Effector memory CD4-positive, alpha-beta T cell (primary cell): Measurements from ENCODE around the gene SLC12A1.

ENCODE experiments used
- DNase-seq, 3 donors: peaks; one replicate each; pipeline ENCODE4 v3.0.0-alpha.2; 2020
- H3K27ac ChIP-seq: 2 replicates; pipeline ENCODE4 v1.7.0; 2013; ENCODE audit warnings: mild to moderate bottlenecking, low read length, moderate library complexity; ENCODE audit not compliant: insufficient read depth, poor library complexity, severe bottlenecking
- H3K27me3 ChIP-seq: replicated peaks from 2 replicates; pipeline ENCODE4 v1.7.0; 2013; ENCODE audit warnings: mild to moderate bottlenecking, low read length; ENCODE audit not compliant: insufficient read depth, control insufficient read depth, poor library complexity, severe bottlenecking
- H3K36me3 ChIP-seq: 2 replicates; pipeline ENCODE4 v1.7.0; 2013; ENCODE audit warnings: mild to moderate bottlenecking, low read length, moderate library complexity; ENCODE audit not compliant: control insufficient read depth, insufficient read depth
- H3K4me1 ChIP-seq: 2 replicates; pipeline ENCODE4 v1.7.0; 2013; ENCODE audit warnings: low read length, mild to moderate bottlenecking; ENCODE audit not compliant: control insufficient read depth, insufficient read depth, poor library complexity, severe bottlenecking
- H3K4me3 ChIP-seq: 2 replicates; pipeline ENCODE4 v1.7.0; 2013; ENCODE audit warnings: low read length, low read depth, mild to moderate bottlenecking; ENCODE audit not compliant: insufficient read depth, poor library complexity, severe bottlenecking
- H3K9me3 ChIP-seq: 2 replicates; pipeline ENCODE4 v1.7.0; 2013; ENCODE audit warnings: mild to moderate bottlenecking, low read length, moderate library complexity; ENCODE audit not compliant: control insufficient read depth
- total RNA-seq, 3 donors: gene quantifications; one replicate each; lab custom pipeline; 2026; lab: John Stamatoyannopoulos, UW

Gene SLC12A1
- 0 reads per million in 3 donors for total RNA-seq

- Histone ChIP-seq H3K27ac (no peak within 1 kb of the TSS), H3K36me3 (no peaks in the 10 kb centered on the region), H3K4me3 (no peak within 1 kb of the TSS), H3K9me3 (no peaks in the 10 kb centered on the region), H3K4me1 (no peaks in the 10 kb centered on the region), H3K27me3 (peaks cover 3% of the 10 kb centered on the region)
- DNase-seq: no peak
These were observed at the start of gene SLC12A1 for GRCh38 chr15:48205981-48206380. Gene SLC12A1, plus strand, starts transcription at chr15:48206302. Its CDS starts 1,418 bp downstream, at chr15:48207720.

GRCh38 chr15:48168616-48169015 lies 37.5 kb upstream of the SLC12A1 start:
- DNase-seq: no peak
- no peak overlapping the region for H3K4me3 ChIP-seq
- H3K4me1 ChIP-seq: no peaks in the 10 kb centered on the region
- no peaks in the 10 kb centered on the region for H3K27me3 ChIP-seq
- H3K27ac ChIP-seq: no peak overlapping the region
- H3K36me3 ChIP-seq: no peaks in the 10 kb centered on the region
- no peaks in the 10 kb centered on the region for H3K9me3 ChIP-seq

DNA sequence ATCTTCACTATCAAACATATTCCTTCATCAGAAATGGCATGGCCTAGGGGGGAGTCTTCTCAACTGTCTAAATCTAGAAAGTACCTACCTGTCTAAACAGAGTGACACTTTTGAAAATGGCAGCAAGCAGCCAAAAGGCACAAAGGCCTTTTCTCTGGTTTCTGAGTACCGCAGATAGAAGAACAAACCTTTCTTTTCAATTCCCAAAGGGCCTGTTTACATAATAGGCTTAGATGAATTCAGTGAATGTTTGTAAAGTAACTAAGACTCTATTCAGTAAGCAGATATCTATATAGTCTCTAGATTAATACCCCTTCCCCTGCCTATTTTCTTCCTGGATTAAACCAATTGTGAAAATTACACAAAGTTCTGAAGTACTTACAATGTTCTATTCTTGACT lies 35.1 kb upstream of the SLC12A1 start:
- no peak for DNase-seq
- Histone ChIP-seq H3K27me3 (no peaks in the 10 kb centered on the region), H3K4me1 (no peaks in the 10 kb centered on the region), H3K4me3 (no peak overlapping the region), H3K9me3 (no peaks in the 10 kb centered on the region), H3K27ac (no peak overlapping the region), H3K36me3 (no peaks in the 10 kb centered on the region)

DNA sequence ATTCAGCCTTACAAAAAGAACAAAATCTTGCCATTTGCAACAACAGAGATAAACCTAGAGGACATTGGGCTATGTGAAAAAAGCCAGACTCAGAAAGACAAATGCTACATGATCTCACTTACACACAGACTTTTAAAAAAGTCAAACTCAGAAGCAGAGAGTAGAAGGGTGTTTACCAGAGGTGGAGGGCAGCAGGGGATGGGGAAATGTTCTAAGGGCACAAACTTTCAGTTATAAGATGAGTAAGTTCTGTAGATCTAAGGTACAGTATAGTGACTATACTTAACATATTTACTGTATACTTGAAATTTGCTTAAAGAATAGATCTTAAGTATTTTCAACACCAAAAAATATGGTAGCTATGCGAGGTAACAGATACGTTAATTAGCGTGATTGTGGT lies 31.0 kb upstream of the SLC12A1 start:
- Histone ChIP-seq H3K4me3 (no peak overlapping the region), H3K36me3 (no peaks in the 10 kb centered on the region), H3K4me1 (no peaks in the 10 kb centered on the region), H3K27ac (no peak overlapping the region), H3K27me3 (no peaks in the 10 kb centered on the region), H3K9me3 (no peaks in the 10 kb centered on the region)
- no peak for DNase-seq

GRCh38 chr15:48176112-48176511 lies 30.0 kb upstream of the SLC12A1 start:
- no peaks in the 10 kb centered on the region for H3K9me3 ChIP-seq
- no peak for DNase-seq
- H3K4me1 ChIP-seq: no peaks in the 10 kb centered on the region
- no peak overlapping the region for H3K27ac ChIP-seq
- no peaks in the 10 kb centered on the region for H3K36me3 ChIP-seq
- no peak overlapping the region for H3K4me3 ChIP-seq
- H3K27me3 ChIP-seq: no peaks in the 10 kb centered on the region

- Histone ChIP-seq H3K27ac (no peak overlapping the region), H3K9me3 (no peaks in the 10 kb centered on the region), H3K4me1 (no peaks in the 10 kb centered on the region), H3K27me3 (no peaks in the 10 kb centered on the region), H3K36me3 (no peaks in the 10 kb centered on the region), H3K4me3 (no peak overlapping the region)
- DNase-seq: no peak
These were observed 29.1 kb upstream of the SLC12A1 start for GRCh38 chr15:48176957-48177356.

DNA sequence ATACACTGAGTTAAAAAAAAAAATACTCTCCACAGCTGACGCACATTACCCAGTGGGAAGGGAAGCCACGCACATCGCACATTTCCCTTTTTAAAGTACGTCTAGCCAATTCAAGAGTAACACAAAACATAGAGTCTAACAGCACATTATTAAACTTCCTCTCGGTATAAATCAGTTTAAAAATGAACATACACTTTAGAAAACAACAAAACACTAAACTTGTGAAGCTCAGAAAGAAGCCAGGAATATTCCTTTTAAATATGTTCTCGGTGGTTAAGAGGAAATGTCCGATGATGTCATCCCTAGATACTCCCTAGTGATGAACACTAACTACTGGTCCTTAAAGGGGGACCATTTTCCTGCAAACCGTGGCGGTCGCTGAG lies 28.7 kb upstream of the SLC12A1 start:
- DNase-seq: peak in 1 of 3 donors; percentile 2
- Histone ChIP-seq H3K9me3 (no peaks in the 10 kb centered on the region), H3K4me1 (no peaks in the 10 kb centered on the region), H3K36me3 (no peaks in the 10 kb centered on the region), H3K27ac (peak overlapping the region; percentile 39), H3K27me3 (no peaks in the 10 kb centered on the region), H3K4me3 (peak overlapping the region; percentile 57)

DNA sequence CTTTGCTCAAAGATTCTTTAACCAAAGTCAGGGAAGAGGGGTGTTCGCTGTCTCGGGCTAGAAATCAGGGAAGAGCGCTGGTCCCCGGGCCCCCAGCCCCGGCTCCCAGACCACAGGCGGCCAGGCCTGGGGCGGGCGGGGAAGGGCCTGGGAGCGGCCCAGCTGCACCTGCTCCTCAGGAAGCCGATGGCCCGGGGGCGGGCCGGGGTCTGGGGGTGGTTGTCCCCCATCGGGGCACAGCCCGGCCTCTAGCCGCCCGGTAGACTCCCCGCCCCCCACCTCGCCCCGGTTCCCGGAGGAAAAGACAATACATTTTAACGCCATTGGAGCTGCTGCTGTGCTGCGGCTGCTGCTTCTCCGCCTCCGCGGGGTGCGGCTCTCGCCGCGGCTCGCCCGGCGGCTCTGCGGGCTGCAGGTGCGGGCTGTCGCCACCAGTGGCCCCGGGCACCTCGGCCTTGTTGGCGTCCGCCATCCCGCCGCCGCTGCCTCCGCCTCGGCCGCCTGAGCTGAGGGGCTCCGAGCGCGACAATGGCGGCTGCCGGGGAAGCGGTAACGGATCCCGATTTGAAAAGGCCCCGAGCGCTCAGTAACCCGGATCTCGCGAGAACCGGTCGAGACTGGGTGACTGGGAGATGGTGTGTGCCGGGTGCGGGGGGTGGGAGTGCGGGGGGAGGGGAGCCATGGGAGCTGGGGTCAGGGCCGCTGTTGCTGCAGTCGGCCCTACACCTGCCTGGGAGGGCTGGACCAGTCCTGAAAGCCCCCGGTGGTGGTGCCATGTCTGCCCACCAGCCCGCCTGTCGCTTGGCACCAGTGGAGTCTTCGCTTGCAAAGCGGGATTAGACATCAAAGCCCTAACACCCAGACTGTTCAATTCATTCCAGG lies 28.1 kb upstream of the SLC12A1 start, which contains the start of gene MYEF2:
TSS of gene MYEF2 (minus strand) at position 530 of the 882 bp plus-strand sequence. CDS start at position 472, 58 bp downstream.
- Histone ChIP-seq H3K27ac (peak within 1 kb of the TSS; percentile 39), H3K36me3 (no peaks in the 10 kb centered on the region)

GRCh38 chr15:48178648-48178931 lies 27.5 kb upstream of the SLC12A1 start:
- H3K4me1 ChIP-seq: no peaks in the 10 kb centered on the region
- H3K27ac ChIP-seq: no peak overlapping the region
- DNase-seq: no peak
- peak overlapping the region; percentile 57 for H3K4me3 ChIP-seq
- H3K27me3 ChIP-seq: no peaks in the 10 kb centered on the region
- H3K36me3 ChIP-seq: no peaks in the 10 kb centered on the region
- H3K9me3 ChIP-seq: no peaks in the 10 kb centered on the region

More for the DNA sequence above, 28.1 kb upstream of the SLC12A1 start, which contains the start of gene MYEF2:
- no peaks in the 10 kb centered on the region for H3K4me1 ChIP-seq
- H3K9me3 ChIP-seq: no peaks in the 10 kb centered on the region
- H3K4me3 ChIP-seq: peak within 1 kb of the TSS; percentile 57
- H3K27me3 ChIP-seq: no peaks in the 10 kb centered on the region
- DNase-seq: peak; percentile 11 to 45 (median 15)

DNA sequence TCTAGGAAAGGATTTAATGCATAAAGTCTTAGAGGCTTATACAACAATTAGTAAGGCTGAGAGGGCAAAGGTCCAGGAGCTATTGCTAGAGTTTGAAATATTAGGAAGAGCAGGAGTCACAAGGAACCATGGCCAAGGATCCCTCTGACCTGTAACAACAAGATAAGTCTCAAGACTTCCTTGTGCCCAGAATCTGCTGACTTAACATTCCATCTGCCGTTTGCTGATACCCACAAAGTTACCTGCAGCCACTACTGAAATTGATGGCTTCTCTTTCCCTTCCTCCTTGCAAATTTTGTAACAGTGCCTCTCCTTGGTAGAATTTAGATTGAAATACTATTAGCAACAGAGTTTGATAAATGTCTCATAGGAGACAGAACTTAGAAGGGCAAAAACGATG lies 23.4 kb upstream of the SLC12A1 start:
- Histone ChIP-seq H3K36me3 (no peaks in the 10 kb centered on the region), H3K4me3 (no peak overlapping the region), H3K27ac (no peak overlapping the region), H3K27me3 (no peaks in the 10 kb centered on the region), H3K4me1 (no peaks in the 10 kb centered on the region), H3K9me3 (no peaks in the 10 kb centered on the region)
- no peak for DNase-seq
